Right lobe of liver (tissue), 4 donors: ENCODE measurements around the gene OBP2A.

ENCODE experiments used
- CTCF ChIP-seq, 4 donors: fragments of 200-600 bp in 3 of 4; fragments of 450-650 bp in 1 of 4; IDR thresholded peaks; one replicate each; pipeline versions ENCODE4 v1.5.1 to v1.8.0; 2016 to 2022; ENCODE audit warnings: antibody characterized with exemption in 4 of 4, mild to moderate bottlenecking in 2 of 4
- POLR2A ChIP-seq: fragments of 450-650 bp; IDR thresholded peaks from one replicate; pipeline ENCODE4 v1.6.1; 2017; ENCODE audit warnings: antibody characterized with exemption, mild to moderate bottlenecking
- donor health status: DM: no; HTN: no; CAD: no.
- donor health status: DM: no; HTN: no; CAD: no.
- donor health status: DM: no; HTN: yes; CAD: no.

DNA sequence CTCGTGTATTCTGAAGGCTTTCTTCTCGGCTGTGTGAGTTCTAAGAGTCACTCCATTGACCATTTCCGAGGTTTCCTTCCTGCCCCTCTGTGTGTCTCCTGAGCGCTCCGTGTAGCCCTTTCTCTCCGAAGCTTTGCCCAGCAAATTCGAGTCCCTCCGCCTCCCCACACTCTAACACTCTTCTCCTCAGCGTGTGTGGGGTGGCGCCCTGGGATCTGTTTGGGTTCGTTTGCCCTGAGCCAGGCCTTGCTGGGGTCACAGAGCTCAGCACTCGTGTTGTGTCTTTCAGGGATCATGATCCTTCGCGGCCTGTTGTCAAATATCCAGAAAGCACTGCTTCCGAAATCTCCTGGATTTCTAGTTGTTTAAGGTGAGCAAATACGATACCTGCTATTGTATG lies 10.0 kb downstream of the OBP2A start:
- TF ChIP-seq CTCF (IDR thresholded peaks at IDR 0.05) (no peak), POLR2A (no peak)
